GM12891 (cell line): ENCODE measurements around the gene PXDN.

Experiments used
- PAX5 ChIP-seq: IDR thresholded peaks from 2 replicates; pipeline ENCODE4 v1.6.1; 2011; ENCODE audit warnings: low read length, moderate library complexity, mild to moderate bottlenecking; ENCODE audit not compliant: insufficient read depth, severe bottlenecking
- POLR2A ChIP-seq: IDR thresholded peaks from 2 replicates; pipeline ENCODE4 v1.6.1; 2011; ENCODE audit warnings: low read depth, low read length, control low read depth
- POLR2AphosphoS5 ChIP-seq: IDR thresholded peaks from 2 replicates; pipeline ENCODE4 v1.6.1; 2011; ENCODE audit warnings: low read depth, low read length, control low read depth
- POU2F2 ChIP-seq: IDR thresholded peaks from 2 replicates; pipeline ENCODE4 v1.6.1; 2011; ENCODE audit warnings: low read depth, mild to moderate bottlenecking, control low read depth, low read length, moderate library complexity
- SPI1 ChIP-seq: IDR thresholded peaks from 2 replicates; pipeline ENCODE4 v1.6.1; 2011; ENCODE audit warnings: low read depth, low read length, control low read depth
- TAF1 ChIP-seq: IDR thresholded peaks from 2 replicates; pipeline ENCODE4 v1.6.1; 2011; ENCODE audit warnings: low read depth, low read length, control low read depth

DNA sequence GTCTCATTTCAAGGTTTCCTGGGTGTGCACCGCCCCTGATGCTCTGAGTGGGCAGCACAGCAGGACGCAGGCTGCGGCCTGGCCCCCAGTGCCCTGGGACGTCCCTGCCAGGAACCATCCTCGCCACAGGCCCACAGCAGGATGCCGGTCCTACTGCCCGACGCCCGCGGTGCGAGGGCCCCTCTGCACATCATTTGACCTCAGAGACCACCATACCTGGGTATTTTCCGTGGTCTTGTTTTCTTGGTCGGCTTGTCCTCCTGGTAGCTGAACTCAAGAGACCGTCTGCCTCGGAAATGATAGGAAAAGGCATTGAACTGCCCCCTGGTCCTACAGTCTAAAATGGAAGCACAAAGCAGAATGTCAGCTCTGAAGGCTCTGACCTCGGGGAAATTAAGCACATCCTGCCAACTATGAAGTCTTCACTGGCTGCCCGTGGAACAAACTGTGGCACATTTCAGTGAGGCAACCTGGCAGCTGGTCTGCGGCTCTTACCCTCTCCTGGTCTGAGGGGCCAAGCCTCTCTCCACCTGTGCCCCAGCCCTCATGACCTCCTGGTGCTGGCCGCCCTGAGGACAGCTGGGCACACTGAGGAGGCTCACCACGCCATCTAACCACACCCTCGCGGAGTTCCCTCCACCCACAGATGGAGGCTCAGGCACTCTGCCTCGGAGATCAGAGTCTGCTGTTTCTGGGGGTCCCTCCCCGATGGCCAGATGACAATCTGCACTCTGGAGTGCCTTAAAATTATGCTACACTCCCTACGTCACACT, 105.0 kb downstream of the PXDN start:
- TF ChIP-seq POLR2A (no peak), POLR2AphosphoS5 (no peak), TAF1 (no peak), SPI1 (no peak), PAX5 (no peak), POU2F2 (no peak)
